Neutrophil (primary cell): ENCODE data around the gene HYLS1.

Experiments used
- H3K27ac ChIP-seq: fragments of 200-600 bp; sonication (generic); 2 replicates; pipeline ENCODE4 v1.5.1; 2016; ENCODE audit warnings: mild to moderate bottlenecking, moderate library complexity
- H3K27me3 ChIP-seq: fragments of 200-600 bp; sonication (generic); 2 replicates; pipeline ENCODE4 v1.6.0; 2016; ENCODE audit warnings: mild to moderate bottlenecking
- H3K36me3 ChIP-seq: fragments of 200-600 bp; sonication (generic); 2 replicates; pipeline ENCODE4 v1.5.1; 2017
- H3K4me1 ChIP-seq, 2 experiments: fragments of 200-600 bp in 1 of 2; sonication (generic) in 1 of 2; 1 replicate in 1 of 2; 2 replicates in 1 of 2; pipeline versions ENCODE4 v1.5.1 to v1.6.1; 2013 to 2016; ENCODE audit warnings: low read depth in 1 of 2, low read length in 1 of 2, mild to moderate bottlenecking in 1 of 2, moderate library complexity in 1 of 2; ENCODE audit not compliant: control insufficient read depth in 1 of 2, insufficient read depth in 1 of 2
- H3K4me3 ChIP-seq, 2 experiments: fragments of 200-600 bp in 1 of 2; sonication (generic) in 1 of 2; 1 replicate in 1 of 2; 2 replicates in 1 of 2; pipeline ENCODE4 v1.5.1; 2013 to 2016; ENCODE audit warnings: low read depth in 1 of 2, low read length in 1 of 2, mild to moderate bottlenecking in 1 of 2, moderate library complexity in 1 of 2
- H3K9me3 ChIP-seq: fragments of 200-600 bp; sonication (generic); 2 replicates; pipeline ENCODE4 v1.5.1; 2016
- TF ChIP-seq, protein P1 (sequence below): fragments of 200-600 bp; sonication (generic); IDR thresholded peaks from 2 replicates; pipeline ENCODE4 v1.5.1; 2016; ENCODE audit warnings: antibody characterized with exemption

The HYLS1 gene

GRCh38 chr11:125946712-125947418 is 59.4 kb downstream of the HYLS1 start:
- no peaks in the 10 kb centered on the region for H3K9me3 ChIP-seq
- no peak overlapping the region for H3K27ac ChIP-seq
- H3K27me3 ChIP-seq = peaks cover 2% of the 10 kb centered on the region
- H3K4me3 ChIP-seq = no peak overlapping the region
- TF ChIP-seq, protein P1, sequence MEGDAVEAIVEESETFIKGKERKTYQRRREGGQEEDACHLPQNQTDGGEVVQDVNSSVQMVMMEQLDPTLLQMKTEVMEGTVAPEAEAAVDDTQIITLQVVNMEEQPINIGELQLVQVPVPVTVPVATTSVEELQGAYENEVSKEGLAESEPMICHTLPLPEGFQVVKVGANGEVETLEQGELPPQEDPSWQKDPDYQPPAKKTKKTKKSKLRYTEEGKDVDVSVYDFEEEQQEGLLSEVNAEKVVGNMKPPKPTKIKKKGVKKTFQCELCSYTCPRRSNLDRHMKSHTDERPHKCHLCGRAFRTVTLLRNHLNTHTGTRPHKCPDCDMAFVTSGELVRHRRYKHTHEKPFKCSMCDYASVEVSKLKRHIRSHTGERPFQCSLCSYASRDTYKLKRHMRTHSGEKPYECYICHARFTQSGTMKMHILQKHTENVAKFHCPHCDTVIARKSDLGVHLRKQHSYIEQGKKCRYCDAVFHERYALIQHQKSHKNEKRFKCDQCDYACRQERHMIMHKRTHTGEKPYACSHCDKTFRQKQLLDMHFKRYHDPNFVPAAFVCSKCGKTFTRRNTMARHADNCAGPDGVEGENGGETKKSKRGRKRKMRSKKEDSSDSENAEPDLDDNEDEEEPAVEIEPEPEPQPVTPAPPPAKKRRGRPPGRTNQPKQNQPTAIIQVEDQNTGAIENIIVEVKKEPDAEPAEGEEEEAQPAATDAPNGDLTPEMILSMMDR = no peak
- no peaks in the 10 kb centered on the region for H3K4me1 ChIP-seq
- H3K36me3 ChIP-seq = no peaks in the 10 kb centered on the region

- Histone ChIP-seq H3K27ac (no peak overlapping the region), H3K36me3 (no peaks in the 10 kb centered on the region), H3K4me1 (no peaks in the 10 kb centered on the region), H3K27me3 (peaks cover 4% of the 10 kb centered on the region), H3K9me3 (no peaks in the 10 kb centered on the region), H3K4me3 (no peak overlapping the region)
- TF ChIP-seq, protein P1 = no peak
Measured at GRCh38 chr11:125947419-125948277, 60.2 kb downstream of the HYLS1 start.

DNA sequence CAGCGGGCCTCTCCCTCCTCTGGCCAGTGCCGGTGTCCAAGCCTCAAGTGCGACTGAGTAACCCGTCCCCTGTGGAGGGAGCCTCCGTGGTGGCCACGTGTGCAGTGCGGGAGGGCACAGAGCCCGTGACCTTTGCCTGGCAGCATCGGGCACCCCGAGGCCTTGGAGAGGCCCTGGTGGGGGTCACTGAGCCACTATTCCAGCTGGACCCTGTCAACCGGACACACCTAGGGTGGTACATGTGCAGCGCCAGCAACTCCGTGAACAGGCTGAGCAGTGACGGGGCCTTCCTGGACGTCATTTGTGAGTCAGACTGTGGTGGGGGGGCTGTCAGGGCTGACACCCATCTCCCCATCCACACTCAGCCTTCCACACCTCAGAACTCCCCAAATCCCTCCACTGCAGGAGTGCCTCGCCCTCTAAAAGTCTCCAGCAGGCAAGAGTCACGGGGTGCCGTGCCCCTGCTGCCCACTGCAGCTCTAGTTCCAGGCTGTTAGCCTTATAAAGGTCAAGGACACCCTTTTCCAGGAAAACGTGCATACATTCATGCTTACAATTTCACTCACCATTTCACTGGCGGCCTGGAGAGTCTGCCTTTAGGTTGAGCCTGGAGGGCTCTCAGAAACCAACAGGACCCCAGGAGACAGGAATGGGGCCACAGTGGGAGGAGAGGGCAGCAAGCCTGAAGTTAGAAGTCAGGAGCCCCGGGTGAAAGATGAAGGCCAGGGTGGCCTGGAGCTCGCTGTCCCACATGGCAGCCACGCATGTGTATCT is 61.0 kb downstream of the HYLS1 start:
- Histone ChIP-seq H3K27ac (no peak overlapping the region), H3K36me3 (no peaks in the 10 kb centered on the region), H3K4me3 (no peak overlapping the region), H3K27me3 (peaks cover 4% of the 10 kb centered on the region), H3K4me1 (no peaks in the 10 kb centered on the region), H3K9me3 (no peaks in the 10 kb centered on the region)
- TF ChIP-seq, protein P1 = no peak

- no peak overlapping the region for H3K4me3 ChIP-seq
- no peaks in the 10 kb centered on the region for H3K9me3 ChIP-seq
- no peaks in the 10 kb centered on the region for H3K4me1 ChIP-seq
- peaks cover 4% of the 10 kb centered on the region for H3K27me3 ChIP-seq
- TF ChIP-seq, protein P1 = no peak
- H3K27ac ChIP-seq = no peak overlapping the region
- no peaks in the 10 kb centered on the region for H3K36me3 ChIP-seq
Measured at GRCh38 chr11:125949271-125950177, 62.1 kb downstream of the HYLS1 start.

- Histone ChIP-seq H3K4me1 (no peaks in the 10 kb centered on the region), H3K4me3 (no peak overlapping the region)
Measured at GRCh38 chr11:125950178-125950490, 62.7 kb downstream of the HYLS1 start.

More at GRCh38 chr11:125950178-125950490, 62.7 kb downstream of the HYLS1 start:
- TF ChIP-seq, protein P1 = no peak
- H3K9me3 ChIP-seq = no peaks in the 10 kb centered on the region
- no peaks in the 10 kb centered on the region for H3K36me3 ChIP-seq
- H3K27ac ChIP-seq = no peak overlapping the region
- peaks cover 4% of the 10 kb centered on the region for H3K27me3 ChIP-seq
